UCSD-AML1 (cell line): Measurements from ENCODE around the gene SNTB2.
"Not testable (repeated sequence)": the region's sequence is repeated elsewhere in the genome, so short reads cannot be mapped to it uniquely, and the experiment has no call there.

Experiments
- DNase-seq: peaks from one replicate; lab custom pipeline; 2025; ENCODE audit not compliant: unreplicated experiment; lab: John Stamatoyannopoulos, UW

Gene SNTB2

DNA sequence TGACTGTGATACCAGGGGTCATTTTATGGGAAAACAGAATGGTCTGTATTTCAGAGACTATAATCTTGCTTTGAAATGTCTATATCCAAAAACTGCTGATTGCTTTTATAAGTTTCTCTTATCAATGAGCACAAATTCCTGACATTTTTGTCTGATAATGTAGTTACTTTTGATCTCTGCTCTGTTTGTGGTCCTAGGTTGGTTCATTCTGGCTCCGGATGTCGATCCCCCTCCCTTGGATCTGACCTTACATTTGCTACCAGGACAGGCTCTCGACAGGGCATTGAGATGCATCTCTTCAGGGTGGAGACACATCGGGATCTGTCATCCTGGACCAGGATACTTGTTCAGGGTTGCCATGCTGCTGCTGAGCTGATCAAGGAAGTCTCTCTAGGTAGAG lies 96.9 kb downstream of the SNTB2 start:
- DNase-seq = no peak

DNA sequence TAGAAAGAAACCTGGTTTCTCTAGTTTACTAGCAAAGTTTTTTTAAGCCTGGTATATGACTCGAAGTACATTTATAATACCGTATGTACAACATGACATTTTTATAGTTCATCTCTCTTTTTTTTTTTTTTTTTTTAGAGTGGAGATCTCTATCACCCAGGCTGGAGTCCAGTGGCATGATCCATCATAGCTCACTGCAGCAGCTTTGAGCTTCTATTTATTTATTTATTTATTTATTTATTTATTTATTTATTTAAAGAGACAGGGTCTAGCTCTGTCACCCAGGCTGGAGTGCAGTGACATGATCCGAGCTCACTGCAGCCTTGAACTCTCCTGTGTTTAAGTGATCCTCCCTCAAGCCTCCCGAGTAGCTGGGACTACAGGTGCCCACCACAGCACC lies 98.3 kb downstream of the SNTB2 start:
- no peak for DNase-seq

DNA sequence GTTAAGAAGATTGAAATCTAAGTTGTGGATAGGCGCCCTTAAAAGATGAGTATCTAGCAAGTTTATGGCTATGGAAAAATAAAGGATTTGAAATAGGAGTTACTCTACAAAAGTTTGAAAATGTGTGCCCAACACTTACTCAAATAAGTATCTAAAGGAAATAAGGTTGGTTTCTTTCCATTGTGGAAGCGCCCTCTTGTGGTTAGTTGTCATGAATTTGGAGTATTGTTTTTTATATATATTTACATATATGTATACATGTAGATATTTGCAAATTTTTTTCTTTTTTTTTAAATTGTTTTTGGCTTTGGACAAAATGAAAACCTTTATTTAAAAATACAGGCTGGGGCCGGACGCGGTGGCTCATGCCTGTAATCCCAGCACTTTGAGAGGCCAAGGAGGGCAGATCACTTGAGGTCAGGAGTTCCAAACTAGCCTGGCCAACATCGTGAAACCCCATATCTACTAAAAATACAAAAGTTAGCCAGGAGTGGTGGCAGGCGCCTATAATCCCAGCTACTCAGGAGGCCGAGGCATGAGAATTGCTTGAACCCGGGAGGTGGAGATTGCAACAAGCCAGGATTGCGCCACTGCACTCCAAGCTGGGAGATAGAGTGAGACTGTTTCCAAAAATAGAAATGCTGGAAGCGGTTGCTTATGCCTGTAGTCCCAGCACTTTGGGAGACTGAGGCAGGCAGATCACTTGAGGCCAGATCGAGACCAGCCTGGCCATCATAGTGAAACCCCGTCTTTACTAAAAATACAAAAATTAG lies 100.2 kb downstream of the SNTB2 start:
- DNase-seq = no peak

GRCh38 chr16:69291657-69292056 lies 104.7 kb downstream of the SNTB2 start:
- not testable (repeated sequence) for DNase-seq

DNA sequence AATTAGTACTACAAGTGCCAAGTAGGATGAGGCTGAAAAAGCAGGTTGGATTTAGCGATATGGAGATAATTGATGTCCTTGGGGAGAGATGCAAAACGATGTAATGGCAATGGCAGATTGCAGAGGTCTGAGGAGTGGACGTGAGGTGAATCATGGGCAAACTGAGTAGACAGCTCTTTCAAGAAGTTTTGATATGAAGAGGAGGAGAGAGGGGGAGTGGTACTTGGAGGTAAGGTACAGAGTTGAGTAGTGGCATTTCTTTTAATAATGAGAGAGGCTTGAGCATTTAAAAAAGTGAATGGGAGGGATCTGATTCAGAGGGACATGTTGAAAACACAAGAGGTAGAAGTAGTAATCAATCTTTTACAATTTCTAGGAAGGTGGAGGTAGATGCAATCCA lies 106.4 kb downstream of the SNTB2 start:
- DNase-seq = no peak

GRCh38 chr16:69294051-69294450 lies 107.1 kb downstream of the SNTB2 start:
- no peak for DNase-seq

DNA sequence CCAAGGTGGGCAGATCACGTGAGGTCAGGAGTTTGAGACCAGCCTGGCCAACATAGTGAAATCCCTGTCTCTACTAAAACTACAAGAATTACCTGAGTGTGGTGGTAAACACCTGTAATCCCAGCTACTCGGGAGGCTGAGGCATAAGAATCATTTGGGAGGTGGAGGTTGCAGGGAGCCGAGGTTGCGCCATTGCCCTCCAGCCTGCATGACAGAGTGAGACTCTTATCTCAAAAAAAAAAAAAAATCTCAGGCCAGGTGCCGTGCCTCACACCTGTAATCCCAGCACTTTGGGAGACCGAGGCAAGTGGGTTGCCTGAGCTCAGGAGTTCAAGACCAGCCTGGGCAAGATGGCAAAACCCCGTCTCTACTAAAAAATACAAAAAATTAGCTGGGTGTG lies 109.8 kb downstream of the SNTB2 start:
- not testable (repeated sequence) for DNase-seq

- no peak for DNase-seq
Measured at GRCh38 chr16:69298261-69298660, 111.3 kb downstream of the SNTB2 start.

DNA sequence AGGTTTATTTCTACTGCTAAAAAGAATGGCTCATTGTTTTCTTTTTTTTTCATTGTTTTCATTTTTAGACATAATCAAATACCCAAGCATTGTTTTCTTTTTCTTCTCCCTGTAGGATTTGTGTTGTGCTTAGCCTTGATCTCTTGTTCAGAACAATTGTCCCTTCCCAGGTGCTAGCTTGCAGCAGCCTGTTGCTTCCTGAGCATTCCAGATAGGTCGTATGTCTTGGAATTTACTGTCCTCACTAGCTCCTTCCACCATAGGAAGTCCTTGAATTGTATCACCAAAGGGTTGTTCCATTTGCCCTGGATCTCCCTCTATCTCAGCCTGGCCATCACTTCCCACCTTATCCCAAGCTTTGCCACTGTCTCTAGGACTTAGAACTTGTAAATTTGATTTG lies 114.2 kb downstream of the SNTB2 start:
- DNase-seq = no peak

DNA sequence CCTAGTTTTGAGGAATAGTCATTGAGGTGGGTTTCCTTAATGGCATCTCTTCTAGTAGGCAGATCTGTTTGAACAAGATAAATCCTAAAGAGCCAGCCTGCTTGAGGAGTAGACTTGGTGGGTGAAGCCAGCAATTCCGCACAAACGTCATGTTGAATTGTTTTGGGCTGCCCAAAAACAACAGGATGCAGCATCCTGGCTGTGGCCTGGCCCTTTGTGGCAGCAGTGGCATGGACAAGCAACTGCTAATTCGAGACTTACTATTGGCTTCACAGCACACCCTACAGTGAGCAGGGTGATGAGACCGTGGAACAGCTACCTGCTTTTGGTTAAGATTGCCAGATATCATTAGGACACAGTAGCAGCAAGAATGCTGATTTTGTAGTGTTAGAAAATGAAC lies 114.9 kb downstream of the SNTB2 start:
- no peak for DNase-seq

- DNase-seq = no peak
Measured at GRCh38 chr16:69302301-69302700, 115.3 kb downstream of the SNTB2 start.

GRCh38 chr16:69306031-69306430 lies 119.1 kb downstream of the SNTB2 start:
- no peak for DNase-seq

GRCh38 chr16:69307091-69307490 lies 120.1 kb downstream of the SNTB2 start:
- DNase-seq = no peak

GRCh38 chr16:69307856-69308255 lies 120.9 kb downstream of the SNTB2 start:
- DNase-seq = no peak

GRCh38 chr16:69309316-69309715 lies 122.4 kb downstream of the SNTB2 start:
- DNase-seq = no peak

DNA sequence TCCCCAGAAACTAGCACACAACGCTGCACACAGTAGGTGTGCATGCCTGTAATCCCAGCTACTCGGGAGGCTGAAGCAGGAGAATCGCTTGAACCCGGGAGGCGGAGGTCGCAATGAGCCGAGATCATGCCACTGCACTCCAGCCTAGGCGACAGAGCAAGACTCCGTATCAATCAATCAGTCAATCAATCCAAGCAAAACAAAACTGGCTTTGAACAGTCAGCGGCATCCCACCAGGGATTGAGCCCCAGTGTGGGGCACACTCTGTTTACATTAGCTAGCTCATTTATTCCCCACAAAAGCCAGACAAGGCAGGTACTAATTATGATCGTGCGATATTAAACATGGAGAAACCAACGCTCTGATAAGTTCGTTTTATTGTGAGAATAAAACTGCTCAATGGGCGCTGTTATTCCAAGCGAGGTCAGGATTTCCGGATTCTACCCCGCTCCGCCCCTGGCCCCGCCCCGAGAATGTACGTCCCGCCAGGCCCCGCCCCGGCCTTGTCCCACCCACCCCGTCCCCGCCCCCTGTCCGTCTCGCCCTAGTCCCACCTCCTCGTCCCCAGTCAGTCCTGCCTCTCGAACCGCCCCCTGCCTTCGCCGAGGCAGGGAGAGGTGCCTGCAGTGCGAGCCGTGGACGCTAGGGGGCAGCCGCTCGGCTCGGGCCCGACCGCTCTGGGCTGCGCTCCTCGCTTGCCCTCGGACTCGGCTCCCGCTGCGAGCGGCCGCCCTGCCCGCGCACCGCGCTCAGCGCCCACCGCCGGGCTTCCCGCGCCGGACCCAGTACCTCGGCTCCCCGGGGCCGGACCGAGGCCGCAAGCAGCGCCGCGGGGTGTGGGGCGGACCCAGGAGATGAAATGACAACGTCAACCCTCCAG lies 123.9 kb downstream of the SNTB2 start, which contains the start of gene VPS4A:
Gene VPS4A, plus strand, starts transcription at position 698 of the 880 bp plus-strand sequence. Its CDS starts 162 bp downstream, at position 860.
- DNase-seq = peak; percentile 97

DNA sequence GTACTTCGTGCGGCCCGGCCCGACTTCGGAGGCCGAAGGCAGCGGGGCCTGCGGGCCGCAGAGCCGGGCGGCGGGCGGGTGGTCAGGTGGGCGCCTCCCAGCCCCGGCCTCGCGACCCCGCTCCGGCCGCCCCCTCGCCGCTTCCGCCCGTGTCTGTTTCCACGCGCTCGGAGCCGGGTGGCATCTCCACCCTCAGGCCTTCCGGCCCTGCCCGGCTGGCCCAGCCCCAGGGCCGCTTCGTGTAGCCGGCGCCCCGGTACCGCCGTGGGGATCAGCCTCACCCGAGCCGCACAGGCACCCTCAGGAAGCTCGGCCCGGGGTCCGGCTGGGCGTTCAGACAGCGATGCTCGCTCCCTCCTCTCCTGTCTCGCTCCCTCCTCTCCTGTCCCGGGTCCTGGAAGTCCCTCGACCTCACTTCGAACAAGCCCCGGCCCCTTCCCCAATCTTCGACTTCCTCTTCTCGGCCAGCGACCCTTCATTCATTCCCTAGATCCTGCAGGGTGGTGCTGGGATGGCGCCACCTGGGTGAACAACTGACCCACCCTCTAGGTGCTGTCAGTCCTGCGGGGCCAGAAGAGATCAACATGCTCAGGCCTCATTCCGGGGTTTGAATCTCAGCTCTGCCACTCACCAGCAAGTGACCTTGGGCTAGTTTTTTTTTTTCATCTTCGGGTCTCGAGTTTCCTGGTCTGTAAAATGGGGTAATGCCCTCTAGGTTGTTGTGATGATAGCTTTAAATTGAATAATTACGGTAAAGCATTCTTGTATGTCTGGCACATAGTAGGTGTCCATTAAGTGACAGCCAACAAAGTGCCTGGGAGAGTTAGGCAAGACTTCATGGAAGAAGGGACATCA lies 124.8 kb downstream of the SNTB2 start:
- peak; percentile 65 for DNase-seq

DNA sequence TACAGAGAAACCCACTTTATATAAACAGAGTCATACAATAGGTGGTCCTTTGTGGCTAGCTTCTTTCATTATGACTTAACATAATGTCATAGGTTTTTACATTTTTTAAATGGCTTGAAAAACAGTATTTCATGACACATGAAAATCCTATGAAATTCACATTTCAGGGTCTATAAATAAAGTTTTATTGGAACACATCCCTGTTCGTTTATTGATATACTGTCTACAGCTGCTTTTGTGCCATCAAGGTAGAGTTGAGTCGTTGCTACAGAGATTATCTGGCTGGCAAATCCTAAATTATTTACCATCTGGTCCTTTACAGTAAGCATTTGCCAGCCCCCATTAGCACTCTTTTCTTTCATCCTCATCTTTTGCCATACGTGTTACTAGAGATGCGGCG lies 126.5 kb downstream of the SNTB2 start:
- no peak for DNase-seq

- no peak for DNase-seq
Measured at GRCh38 chr16:69314534-69314933, 127.6 kb downstream of the SNTB2 start.

DNA sequence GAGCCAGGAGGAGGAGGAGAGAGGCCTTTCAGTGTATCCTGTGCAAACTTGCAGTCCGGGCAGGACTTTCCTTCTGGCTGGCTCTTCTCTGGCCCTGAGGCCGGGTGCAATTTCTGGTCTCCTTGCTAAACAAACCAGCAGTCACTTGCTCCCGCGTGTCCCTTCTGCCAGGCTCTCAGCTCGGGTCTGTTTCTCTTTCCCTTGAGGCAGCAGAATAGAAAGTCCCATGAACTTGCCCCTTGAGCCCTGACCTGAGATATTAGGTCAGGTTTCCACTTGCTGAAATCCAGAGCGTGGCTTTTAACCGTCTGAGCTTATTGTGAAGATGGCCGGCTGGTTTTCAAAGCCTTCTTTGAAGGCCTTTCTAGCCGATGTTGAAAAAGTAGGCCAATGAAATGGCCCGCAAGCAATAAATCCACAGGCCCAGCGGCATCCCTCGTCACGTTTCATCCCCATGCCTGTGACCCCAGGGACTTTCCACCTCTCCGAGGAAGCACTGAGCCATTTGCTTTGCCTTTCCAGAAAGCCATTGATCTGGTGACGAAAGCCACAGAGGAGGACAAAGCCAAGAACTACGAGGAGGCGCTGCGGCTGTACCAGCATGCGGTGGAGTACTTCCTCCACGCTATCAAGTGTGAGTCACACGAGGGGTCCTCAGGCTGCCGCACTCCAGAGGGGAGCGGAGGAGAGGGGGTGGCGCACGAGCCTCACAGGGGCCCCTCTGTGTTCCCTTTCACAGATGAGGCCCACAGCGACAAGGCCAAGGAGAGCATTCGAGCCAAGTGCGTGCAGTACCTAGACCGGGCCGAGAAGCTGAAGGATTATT lies 128.7 kb downstream of the SNTB2 start:
- no peak for DNase-seq
